Measurements from ENCODE around the gene NPW.

The NPW gene

GRCh38 chr16:2015117-2015946 lies 4.3 kb upstream of the NPW start:
- no peaks in the 10 kb centered on the region for H3K9me3 ChIP-seq (ENCODE audit: control insufficient read depth, insufficient read depth, low read depth, low read length)

GRCh38 chr16:2015947-2016208 lies 3.7 kb upstream of the NPW start:
- Histone ChIP-seq H3K4me3 (ENCODE audit: low read depth, low read length) (no peak overlapping the region), H3K9ac (ENCODE audit: low read length) (no peak overlapping the region), H3K4me1 (ENCODE audit: control insufficient read depth, insufficient read depth, low read length) (no peaks in the 10 kb centered on the region), H3K27me3 (ENCODE audit: control insufficient read depth, insufficient read depth, low read length) (peaks cover 37% of the 10 kb centered on the region), H3K27ac (ENCODE audit: low read depth, low read length) (no peak overlapping the region), H3K36me3 (ENCODE audit: control insufficient read depth, insufficient read depth, low read length) (no peaks in the 10 kb centered on the region), H3K9me3 (ENCODE audit: control insufficient read depth, insufficient read depth, low read depth, low read length) (no peaks in the 10 kb centered on the region)

More at GRCh38 chr16:2015117-2015946, 4.3 kb upstream of the NPW start:
- peaks cover 3% of the 10 kb centered on the region for H3K4me1 ChIP-seq (ENCODE audit: control insufficient read depth, insufficient read depth, low read length)
- no peak overlapping the region for H3K27ac ChIP-seq (ENCODE audit: low read depth, low read length)
- H3K4me3 ChIP-seq (ENCODE audit: low read depth, low read length) = no peak overlapping the region
- H3K36me3 ChIP-seq (ENCODE audit: control insufficient read depth, insufficient read depth, low read length) = no peaks in the 10 kb centered on the region
- H3K9ac ChIP-seq (ENCODE audit: low read length) = no peak overlapping the region
- H3K27me3 ChIP-seq (ENCODE audit: control insufficient read depth, insufficient read depth, low read length) = peaks cover 31% of the 10 kb centered on the region

GRCh38 chr16:2016407-2016922 lies 3.1 kb upstream of the NPW start:
- no peak overlapping the region for H3K4me3 ChIP-seq (ENCODE audit: low read depth, low read length)
- no peak overlapping the region for H3K27ac ChIP-seq (ENCODE audit: low read depth, low read length)
- H3K9ac ChIP-seq (ENCODE audit: low read length) = no peak overlapping the region

GRCh38 chr16:2019921-2020831 lies 591 bp downstream of the NPW start:
- Histone ChIP-seq H3K27me3 (ENCODE audit: control insufficient read depth, insufficient read depth, low read length) (peaks cover 53% of the 10 kb centered on the region), H3K9me3 (ENCODE audit: control insufficient read depth, insufficient read depth, low read depth, low read length) (no peaks in the 10 kb centered on the region), H3K4me1 (ENCODE audit: control insufficient read depth, insufficient read depth, low read length) (peaks cover 7% of the 10 kb centered on the region), H3K36me3 (ENCODE audit: control insufficient read depth, insufficient read depth, low read length) (no peaks in the 10 kb centered on the region), H3K4me3 (ENCODE audit: low read depth, low read length) (peak overlapping the region; percentile 57), H3K27ac (ENCODE audit: low read depth, low read length) (no peak overlapping the region), H3K9ac (ENCODE audit: low read length) (no peak overlapping the region)

More at GRCh38 chr16:2016407-2016922, 3.1 kb upstream of the NPW start:
- peaks cover 42% of the 10 kb centered on the region for H3K27me3 ChIP-seq (ENCODE audit: control insufficient read depth, insufficient read depth, low read length)
- H3K4me1 ChIP-seq (ENCODE audit: control insufficient read depth, insufficient read depth, low read length) = no peaks in the 10 kb centered on the region
- no peaks in the 10 kb centered on the region for H3K36me3 ChIP-seq (ENCODE audit: control insufficient read depth, insufficient read depth, low read length)
- H3K9me3 ChIP-seq (ENCODE audit: control insufficient read depth, insufficient read depth, low read depth, low read length) = no peaks in the 10 kb centered on the region

GRCh38 chr16:2022723-2023091 lies 3.1 kb downstream of the NPW start:
- peak overlapping the region; percentile 41 for H3K9ac ChIP-seq (ENCODE audit: low read length)
- no peak overlapping the region for H3K27ac ChIP-seq (ENCODE audit: low read depth, low read length)
- H3K27me3 ChIP-seq (ENCODE audit: control insufficient read depth, insufficient read depth, low read length) = peaks cover 62% of the 10 kb centered on the region
- peaks cover 17% of the 10 kb centered on the region for H3K4me1 ChIP-seq (ENCODE audit: control insufficient read depth, insufficient read depth, low read length)
- peak overlapping the region; percentile 64 for H3K4me3 ChIP-seq (ENCODE audit: low read depth, low read length)
- no peaks in the 10 kb centered on the region for H3K36me3 ChIP-seq (ENCODE audit: control insufficient read depth, insufficient read depth, low read length)
- H3K9me3 ChIP-seq (ENCODE audit: control insufficient read depth, insufficient read depth, low read depth, low read length) = no peaks in the 10 kb centered on the region

- H3K9ac ChIP-seq (ENCODE audit: low read length) = peak overlapping the region; percentile 41
- peaks cover 17% of the 10 kb centered on the region for H3K4me1 ChIP-seq (ENCODE audit: control insufficient read depth, insufficient read depth, low read length)
- H3K27ac ChIP-seq (ENCODE audit: low read depth, low read length) = no peak overlapping the region
- peaks cover 64% of the 10 kb centered on the region for H3K27me3 ChIP-seq (ENCODE audit: control insufficient read depth, insufficient read depth, low read length)
- H3K4me3 ChIP-seq (ENCODE audit: low read depth, low read length) = peak overlapping the region; percentile 64
- no peaks in the 10 kb centered on the region for H3K36me3 ChIP-seq (ENCODE audit: control insufficient read depth, insufficient read depth, low read length)
- no peaks in the 10 kb centered on the region for H3K9me3 ChIP-seq (ENCODE audit: control insufficient read depth, insufficient read depth, low read depth, low read length)
Measured at GRCh38 chr16:2023092-2024031, 3.8 kb downstream of the NPW start.

GRCh38 chr16:2024032-2024420 lies 4.4 kb downstream of the NPW start:
- H3K27ac ChIP-seq (ENCODE audit: low read depth, low read length) = no peak overlapping the region
- peaks cover 59% of the 10 kb centered on the region for H3K27me3 ChIP-seq (ENCODE audit: control insufficient read depth, insufficient read depth, low read length)
- H3K36me3 ChIP-seq (ENCODE audit: control insufficient read depth, insufficient read depth, low read length) = no peaks in the 10 kb centered on the region
- peak overlapping the region; percentile 64; the same call in 1 of the 2 replicates for H3K4me3 ChIP-seq (ENCODE audit: low read depth, low read length)
- no peak overlapping the region for H3K9ac ChIP-seq (ENCODE audit: low read length)
- no peaks in the 10 kb centered on the region for H3K9me3 ChIP-seq (ENCODE audit: control insufficient read depth, insufficient read depth, low read depth, low read length)
- peaks cover 17% of the 10 kb centered on the region for H3K4me1 ChIP-seq (ENCODE audit: control insufficient read depth, insufficient read depth, low read length)

GRCh38 chr16:2025251-2025650 lies 5.7 kb downstream of the NPW start:
- no peaks in the 10 kb centered on the region for H3K36me3 ChIP-seq (ENCODE audit: control insufficient read depth, insufficient read depth, low read length)
- H3K4me3 ChIP-seq (ENCODE audit: low read depth, low read length) = no peak overlapping the region
- H3K9me3 ChIP-seq (ENCODE audit: control insufficient read depth, insufficient read depth, low read depth, low read length) = no peaks in the 10 kb centered on the region
- H3K4me1 ChIP-seq (ENCODE audit: control insufficient read depth, insufficient read depth, low read length) = peaks cover 17% of the 10 kb centered on the region
- H3K27ac ChIP-seq (ENCODE audit: low read depth, low read length) = no peak overlapping the region
- no peak overlapping the region for H3K9ac ChIP-seq (ENCODE audit: low read length)
- H3K27me3 ChIP-seq (ENCODE audit: control insufficient read depth, insufficient read depth, low read length) = peaks cover 47% of the 10 kb centered on the region

GRCh38 chr16:2025878-2026460 lies 6.4 kb downstream of the NPW start:
- Histone ChIP-seq H3K4me3 (ENCODE audit: low read depth, low read length) (peak overlapping the region; percentile 52; the same call in 1 of the 2 replicates), H3K9me3 (ENCODE audit: control insufficient read depth, insufficient read depth, low read depth, low read length) (no peaks in the 10 kb centered on the region), H3K4me1 (ENCODE audit: control insufficient read depth, insufficient read depth, low read length) (peaks cover 17% of the 10 kb centered on the region), H3K9ac (ENCODE audit: low read length) (no peak overlapping the region), H3K36me3 (ENCODE audit: control insufficient read depth, insufficient read depth, low read length) (no peaks in the 10 kb centered on the region), H3K27me3 (ENCODE audit: control insufficient read depth, insufficient read depth, low read length) (peaks cover 40% of the 10 kb centered on the region), H3K27ac (ENCODE audit: low read depth, low read length) (no peak overlapping the region)

GRCh38 chr16:2026461-2027023 lies 7.0 kb downstream of the NPW start, which contains the start of gene NHERF2:
Gene NHERF2, plus strand, starts transcription at chr16:2026902. Its CDS starts 104 bp downstream, at chr16:2027006.
- Histone ChIP-seq H3K4me3 (ENCODE audit: low read depth, low read length) (peak within 1 kb of the TSS; percentile 52), H3K36me3 (ENCODE audit: control insufficient read depth, insufficient read depth, low read length) (no peaks in the 10 kb centered on the region), H3K4me1 (ENCODE audit: control insufficient read depth, insufficient read depth, low read length) (peaks cover 17% of the 10 kb centered on the region), H3K9ac (ENCODE audit: low read length) (peak within 1 kb of the TSS; percentile 45), H3K27ac (ENCODE audit: low read depth, low read length) (no peak within 1 kb of the TSS), H3K9me3 (ENCODE audit: control insufficient read depth, insufficient read depth, low read depth, low read length) (no peaks in the 10 kb centered on the region), H3K27me3 (ENCODE audit: control insufficient read depth, insufficient read depth, low read length) (peaks cover 34% of the 10 kb centered on the region)
